Renal cortex interstitium (tissue), 11 donors: ENCODE measurements around the gene ADAMTS14. TPM values are rescaled to one million over a fixed set of nuclear protein-coding genes. Genes with fewer than 3 reads are reported as not detected.
A peak's percentile ranks its signal among the peaks of the same experiment; 100 is the strongest.

ENCODE experiments used
- DNase-seq, 11 donors: peaks; one replicate each; pipeline ENCODE4 v3.0.0-alpha.2; 2013; ENCODE audit warnings: low read depth in 9 of 11, low spot score in 4 of 11; ENCODE audit errors: extremely low read depth in 1 of 11
- polyA plus RNA-seq, 3 donors: library from polyadenylated mRNA; unstranded; fragments of 120-200 nt; gene quantifications; one replicate each; pipeline ENCODE4 v1.2.1, GENCODE V29; 2013; ENCODE audit not compliant: insufficient read length in 3 of 3

Gene ADAMTS14
- polyA plus RNA-seq, 3 donors = 1.1 to 2.0 (median 1.2) TPM

GRCh38 chr10:70774810-70775678 is 102.7 kb downstream of the ADAMTS14 start:
- no peak for DNase-seq

DNA sequence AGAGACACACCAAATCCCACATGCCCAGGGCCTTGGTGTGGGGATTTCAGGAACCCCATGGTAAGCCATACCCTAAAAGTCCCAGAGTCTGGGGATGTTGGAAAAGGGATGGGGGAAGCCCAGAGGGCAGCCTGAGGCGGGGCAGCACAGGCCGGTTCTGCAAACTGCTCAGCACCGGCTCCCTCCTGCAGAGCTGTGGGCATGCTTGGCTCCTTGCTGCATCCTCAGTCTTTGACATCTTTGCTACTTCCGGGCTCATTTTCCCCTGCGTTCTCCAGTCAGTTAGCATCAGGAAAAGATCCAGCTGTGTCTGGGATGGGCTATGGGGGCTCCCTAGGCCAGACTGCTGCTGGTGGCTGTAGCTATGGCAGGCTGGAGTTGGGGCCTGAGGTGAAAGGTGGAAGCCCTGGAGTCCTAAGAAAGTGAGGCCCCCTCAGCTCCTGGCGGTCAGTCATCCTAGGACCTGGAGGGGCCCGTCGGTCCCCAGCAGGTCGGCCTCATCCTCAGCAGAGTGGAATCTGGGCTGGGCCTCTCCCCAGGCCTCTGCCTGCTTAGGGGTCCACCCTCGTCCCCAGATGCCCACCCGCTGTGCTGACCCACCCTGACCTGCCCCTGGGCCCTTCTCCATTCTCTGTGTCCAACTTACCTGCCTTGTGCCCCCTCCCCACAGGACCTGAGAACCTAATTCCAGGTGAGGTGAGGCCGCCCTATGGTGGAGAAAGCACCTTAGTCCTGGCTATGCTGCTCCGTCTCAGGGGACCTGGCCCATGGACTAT is 103.6 kb downstream of the ADAMTS14 start:
- DNase-seq = peak in 1 of 11 donors; percentile 46

DNA sequence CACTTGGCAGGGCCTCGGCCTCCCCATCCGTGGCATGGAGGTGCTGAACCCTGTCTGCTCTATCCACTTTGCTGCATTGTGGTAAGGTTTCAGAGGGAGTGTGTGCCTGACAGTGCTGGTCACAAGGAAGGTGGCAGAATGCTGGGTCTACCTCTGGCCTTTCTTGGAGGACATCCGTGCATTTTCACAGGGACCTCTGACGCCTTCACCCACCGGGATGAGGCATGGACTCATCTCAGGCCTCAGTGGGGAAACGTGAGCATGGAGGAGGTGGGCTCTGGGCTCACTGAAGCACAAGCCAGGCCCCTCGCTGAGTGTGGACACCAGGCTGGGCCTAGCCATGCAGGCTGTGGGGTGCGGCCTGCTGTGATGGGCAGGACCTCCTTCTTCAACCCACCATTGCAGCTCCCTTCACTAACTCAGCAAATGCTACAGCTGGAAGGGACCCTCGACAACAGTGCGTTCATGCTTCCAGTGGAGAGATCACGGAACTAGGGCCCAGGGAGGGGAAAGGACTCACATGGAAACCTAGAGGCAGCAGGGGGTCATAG is 104.2 kb downstream of the ADAMTS14 start:
- no peak for DNase-seq

GRCh38 chr10:70777063-70777875 is 105.0 kb downstream of the ADAMTS14 start:
- no peak for DNase-seq

DNA sequence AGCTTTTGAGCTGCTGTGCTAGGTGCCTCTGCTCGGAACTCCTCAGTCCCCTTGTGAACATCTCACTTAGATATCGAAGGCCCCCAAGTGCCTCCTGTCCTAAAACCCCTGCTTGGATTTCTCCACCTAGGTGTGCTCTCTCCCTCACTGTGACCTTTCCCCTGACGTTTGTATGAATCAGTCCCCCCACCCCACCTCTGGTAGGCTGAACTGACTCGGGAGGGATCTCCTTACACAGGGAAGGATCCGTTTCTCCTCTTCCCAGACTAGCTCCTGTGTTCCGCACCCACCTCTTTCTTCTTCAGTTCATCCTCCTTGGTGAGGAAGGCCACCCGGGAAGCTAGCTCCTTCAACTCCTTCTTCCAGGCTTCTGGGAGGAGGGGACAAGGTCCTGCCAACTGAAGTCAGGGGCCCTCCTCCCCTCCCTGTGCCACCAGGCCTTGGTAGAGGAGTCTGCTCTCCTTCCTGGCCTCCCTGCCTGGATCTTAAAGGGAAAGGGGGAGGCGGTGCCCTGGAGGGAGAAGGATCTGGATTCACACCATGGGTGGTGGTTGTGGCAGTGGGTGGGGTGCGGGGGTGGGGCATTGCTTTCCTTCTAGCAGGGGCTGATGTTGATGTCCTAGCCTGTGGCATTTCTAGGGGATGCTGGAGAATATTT is 106.1 kb downstream of the ADAMTS14 start:
- no peak for DNase-seq

- DNase-seq = no peak
Observed at GRCh38 chr10:70779088-70779487, 106.8 kb downstream of the ADAMTS14 start.

- no peak for DNase-seq
Observed at GRCh38 chr10:70779511-70780369, 107.4 kb downstream of the ADAMTS14 start.

DNA sequence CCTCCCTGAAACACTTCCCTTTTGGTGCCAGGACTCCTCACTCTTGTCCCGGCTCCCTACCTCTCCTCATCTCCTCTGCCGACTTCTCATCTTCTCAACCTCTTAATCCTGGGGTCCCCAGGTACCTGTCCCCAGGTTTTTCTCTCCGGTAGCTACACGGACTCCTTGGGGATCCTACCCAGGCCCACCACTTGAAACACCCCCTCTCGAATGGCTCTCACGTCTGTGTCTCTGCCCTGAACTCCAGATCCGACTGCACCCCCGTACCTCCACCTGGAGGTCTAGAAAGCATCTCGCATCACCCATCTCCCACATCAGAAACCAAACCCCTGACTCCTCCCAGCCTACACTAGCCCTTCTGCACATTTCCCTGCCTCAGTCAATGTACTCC is 108.1 kb downstream of the ADAMTS14 start:
- DNase-seq = no peak

DNA sequence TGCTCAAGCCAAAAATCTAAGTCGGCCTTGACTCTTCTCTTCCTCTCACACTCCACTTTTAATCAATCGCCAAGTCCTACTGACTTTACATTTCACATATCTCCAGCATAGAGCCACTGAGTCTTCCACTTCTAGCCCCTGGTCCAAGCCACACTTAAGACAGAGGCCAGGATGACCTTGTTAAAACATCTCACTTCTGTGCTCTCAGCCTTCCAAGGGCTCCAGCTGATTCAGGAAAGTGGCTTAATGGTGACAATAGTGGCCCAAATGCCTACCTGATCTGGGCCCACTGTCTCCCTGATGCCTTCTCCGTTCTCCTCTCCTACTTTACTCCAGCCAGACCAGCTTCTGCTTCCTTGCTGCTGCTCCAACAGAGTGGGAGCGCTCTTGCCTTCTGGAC is 108.5 kb downstream of the ADAMTS14 start:
- no peak for DNase-seq

GRCh38 chr10:70781461-70782051 is 109.2 kb downstream of the ADAMTS14 start:
- no peak for DNase-seq

- no peak for DNase-seq
Observed at GRCh38 chr10:70782086-70782745, 109.9 kb downstream of the ADAMTS14 start.

GRCh38 chr10:70782746-70783680 is 110.7 kb downstream of the ADAMTS14 start:
- DNase-seq = no peak

GRCh38 chr10:70784016-70784415 is 111.7 kb downstream of the ADAMTS14 start:
- DNase-seq = no peak

DNA sequence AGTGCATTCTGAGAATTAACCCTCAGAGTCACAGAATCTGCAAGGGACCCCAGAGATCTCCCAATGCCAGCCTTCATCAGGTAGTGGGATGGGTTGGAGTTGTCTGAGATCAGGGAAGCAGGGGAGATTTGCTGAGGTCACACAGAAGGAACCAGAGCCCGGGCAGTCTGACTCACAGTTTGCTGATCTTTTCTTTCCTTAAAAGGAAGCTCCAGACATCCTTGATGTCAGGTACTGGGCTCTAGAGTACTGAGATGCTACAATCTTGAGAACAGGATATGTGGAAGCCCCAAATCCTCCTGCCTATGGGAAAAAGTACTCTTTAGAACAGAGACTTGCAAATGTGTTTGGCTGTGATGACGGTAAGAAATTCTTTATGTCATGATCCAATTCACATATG is 112.2 kb downstream of the ADAMTS14 start:
- DNase-seq = no peak

DNA sequence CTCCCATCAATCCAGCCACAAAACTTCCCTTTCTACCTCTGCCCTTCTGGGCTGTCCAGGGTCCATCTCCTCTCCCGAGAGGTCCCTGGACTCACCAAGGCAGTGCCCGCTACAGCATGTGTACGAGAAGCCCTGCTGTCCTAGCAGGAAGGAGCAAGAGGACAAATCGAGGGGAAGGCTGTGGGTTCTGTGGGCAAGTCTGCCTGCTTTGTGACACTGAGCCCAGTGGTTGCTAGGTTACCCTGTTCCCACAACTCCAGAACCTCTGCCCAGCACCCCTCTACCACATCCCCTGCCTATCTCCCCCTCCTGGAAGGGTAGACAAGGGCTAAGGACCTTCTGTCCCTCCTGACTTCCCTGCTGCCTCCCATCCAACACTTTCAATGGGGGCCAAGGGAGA is 112.9 kb downstream of the ADAMTS14 start, which contains the start of gene TBATA:
TSS of gene TBATA (minus strand) at position 188 of the 400 bp plus-strand sequence. CDS start 1,998 bp downstream, outside the sequence.
- no peak for DNase-seq
